ENCODE data around the gene PCMTD2.

GRCh38 chr20:64268174-64268573 lies 12.6 kb downstream of the PCMTD2 start:
- TF ChIP-seq CTCF (IDR thresholded peaks at IDR 0.05), result no peak
- TF ChIP-seq ZFX (IDR thresholded peaks at IDR 0.05; ENCODE audit: borderline replicate concordance), result no peak
